ENCODE data around the gene CYBA.

- TF ChIP-seq POLR2A (IDR thresholded peaks at IDR 0.05) (no peak), CTCF (IDR thresholded peaks at IDR 0.05) (no peak)
Measured at GRCh38 chr16:88653596-88654362, 2.9 kb upstream of the CYBA start.
